Inferior parietal cortex (tissue), 1 donor: ENCODE measurements around the gene S100A4.
A peak's percentile ranks its signal among the peaks of the same experiment; 100 is the strongest.
"Not testable (repeated sequence)": the region's sequence is repeated elsewhere in the genome, so short reads cannot be mapped to it uniquely, and the experiment has no call there.

Source experiments
- DNase-seq: peaks from one replicate; pipeline ENCODE4 v3.0.0-alpha.2; 2016; ENCODE audit errors: extremely low spot score

Gene S100A4

DNA sequence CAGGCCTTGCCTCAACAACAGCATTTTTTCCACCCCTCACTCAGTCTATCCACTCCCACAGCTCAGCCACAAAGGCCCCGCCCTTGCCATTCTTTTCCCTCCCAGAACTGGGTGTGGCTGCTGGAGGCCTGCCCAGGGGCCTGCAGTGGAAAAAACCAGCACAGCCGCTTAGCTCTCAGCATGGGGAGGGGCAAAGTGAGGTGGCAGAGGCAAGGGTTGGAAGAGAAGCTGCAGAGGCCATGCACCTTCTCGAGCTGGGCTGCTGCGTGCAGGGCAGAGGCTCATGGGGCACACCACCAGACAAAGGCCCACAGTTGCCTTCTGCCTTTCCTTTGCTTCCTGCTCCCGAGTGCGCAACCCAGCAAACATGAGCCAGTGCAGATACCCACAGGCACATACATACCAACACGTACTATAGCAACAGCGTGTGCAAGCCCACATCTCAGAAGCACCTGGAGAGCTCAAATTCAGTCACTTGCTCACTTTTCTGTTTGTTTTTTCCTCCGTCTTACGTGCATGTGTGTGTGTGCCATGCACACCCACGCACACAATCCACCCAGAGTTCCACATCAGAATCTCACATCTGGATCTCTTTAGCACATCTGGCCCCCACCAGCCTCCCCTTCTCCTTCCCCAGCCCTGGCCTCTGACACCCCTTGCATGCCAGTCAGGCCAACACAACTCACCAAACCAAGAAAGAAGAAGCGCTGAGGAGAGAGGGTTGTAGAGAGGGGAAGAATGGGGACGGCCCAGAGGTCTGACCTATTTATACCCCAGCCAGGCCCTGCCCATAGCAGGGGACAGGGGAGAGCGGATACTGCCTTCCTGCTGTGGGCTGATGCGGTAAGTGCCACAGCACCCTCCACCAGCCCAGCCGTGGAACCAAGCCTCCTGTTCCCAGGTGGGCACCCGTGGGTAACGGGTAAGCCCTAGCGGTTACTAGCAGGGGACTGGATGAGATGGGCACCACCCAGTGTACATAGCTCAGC lies at the start of gene S100A4:
TSS of gene S100A4 (minus strand) at position 740 of the 989 bp plus-strand sequence. CDS start 1,012 bp downstream, outside the sequence.
- DNase-seq, result peak; percentile 63

DNA sequence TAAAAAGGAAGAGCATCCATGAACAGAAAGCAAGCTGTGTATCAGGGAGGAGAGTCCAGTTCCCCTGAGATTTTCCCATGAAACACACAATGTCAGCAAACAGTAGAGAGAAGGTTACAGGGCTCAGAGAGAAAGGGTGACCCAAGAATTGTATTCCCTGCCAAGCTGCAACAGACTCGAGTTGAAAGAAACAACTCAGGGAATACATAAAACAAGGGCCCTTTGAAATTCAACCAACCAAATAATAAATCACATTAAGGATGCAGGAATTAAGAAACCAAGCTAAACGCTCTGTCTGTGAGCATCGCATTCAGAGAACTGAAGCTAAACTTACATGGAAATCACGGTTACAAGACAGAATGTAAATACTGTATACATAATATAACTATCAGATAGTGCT lies 47.1 kb upstream of the S100A4 start:
- no peak for DNase-seq

DNA sequence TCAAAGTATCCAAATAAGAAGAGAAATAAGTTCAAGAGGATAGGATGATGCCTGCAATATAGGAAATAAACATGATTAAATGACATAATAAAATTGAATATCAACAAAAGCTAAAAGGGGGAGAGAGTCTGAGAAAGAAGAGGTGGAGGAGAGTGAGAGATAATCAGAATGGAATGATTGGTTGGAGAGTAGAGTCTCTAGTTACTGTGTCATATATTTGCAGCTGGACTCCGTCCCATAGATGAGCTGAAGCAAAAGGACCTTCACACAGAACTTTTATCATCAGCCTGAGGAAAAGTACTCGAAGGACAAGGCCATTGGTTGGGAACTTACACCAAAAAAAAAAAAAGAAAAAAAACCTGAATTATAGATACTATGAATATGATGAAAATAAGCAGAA lies 42.9 kb upstream of the S100A4 start:
- no peak for DNase-seq

DNA sequence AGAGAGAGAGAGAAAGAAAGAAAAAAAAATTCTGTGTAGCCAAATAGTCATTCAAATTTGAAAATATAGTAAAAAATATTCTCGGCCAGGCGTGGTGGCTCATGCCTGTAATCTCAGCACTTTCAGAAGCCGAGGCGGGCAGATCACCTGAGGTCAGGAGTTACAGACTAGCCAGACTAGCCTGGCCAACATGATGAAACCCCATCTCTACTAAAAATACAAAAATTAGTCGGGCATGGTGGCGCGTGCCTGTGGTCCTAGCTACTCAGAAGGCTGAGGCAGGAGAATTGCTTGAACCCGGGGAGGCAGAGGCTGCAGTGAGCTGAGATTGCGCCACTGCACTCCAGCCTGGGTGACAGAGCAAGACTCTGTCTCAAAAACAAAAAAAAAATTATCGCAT lies 42.4 kb upstream of the S100A4 start:
- not testable (repeated sequence) for DNase-seq

DNA sequence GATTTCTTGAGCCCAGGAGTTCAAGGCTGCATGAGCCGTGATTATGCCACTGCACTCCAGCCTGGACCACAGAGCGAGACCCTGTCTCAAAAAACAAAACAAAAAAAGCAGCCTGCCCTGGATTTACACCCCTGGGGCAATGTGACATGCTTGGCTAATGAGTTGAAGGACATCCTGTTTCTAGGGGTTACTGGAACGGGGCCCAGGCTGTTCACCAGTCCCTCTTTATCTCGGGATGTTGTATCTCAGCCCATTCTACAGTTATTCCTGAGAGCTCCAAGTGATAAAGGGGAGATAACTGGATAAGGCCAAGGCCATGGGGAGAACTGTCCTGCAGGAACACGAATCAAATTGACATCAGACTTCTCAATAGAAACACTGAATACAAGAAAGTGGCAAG lies 41.7 kb upstream of the S100A4 start:
- no peak for DNase-seq

DNA sequence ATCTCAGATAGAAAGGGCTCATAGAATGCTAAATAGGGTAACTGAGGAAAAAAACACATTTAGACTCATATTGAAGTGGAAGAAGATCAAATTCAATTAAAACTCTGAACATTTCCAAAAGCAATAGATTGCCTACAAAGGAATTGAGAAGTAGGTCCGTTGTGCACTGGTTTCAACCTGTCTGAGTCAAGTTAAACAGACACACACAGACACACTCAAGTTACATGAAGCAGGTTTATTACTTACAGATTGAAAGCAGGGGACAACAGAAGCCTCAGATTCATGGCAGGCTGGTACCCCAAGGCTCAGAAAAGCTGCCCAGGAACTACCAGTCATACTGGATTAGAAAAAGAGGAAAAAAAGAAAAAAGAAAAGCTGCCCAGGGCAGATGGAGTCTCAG lies 40.7 kb upstream of the S100A4 start:
- DNase-seq, result no peak

DNA sequence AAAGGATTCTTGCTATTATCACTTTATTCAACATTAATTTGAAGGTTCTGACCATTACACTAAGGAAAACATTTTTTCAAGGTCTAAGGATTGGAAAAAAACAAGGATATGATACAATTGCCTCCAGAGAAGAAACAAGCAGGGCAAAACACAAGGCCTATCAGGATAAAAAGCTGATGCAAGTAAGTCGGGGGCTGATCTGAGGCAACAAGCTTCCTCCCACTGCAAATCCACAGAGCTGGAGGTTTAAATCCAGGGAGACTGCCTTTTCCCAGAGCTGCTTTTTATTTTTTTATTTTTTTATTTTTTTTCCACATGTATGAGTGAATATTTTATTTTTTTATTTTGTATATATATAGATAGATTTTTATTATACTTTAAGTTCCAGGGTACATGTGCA lies 39.4 kb upstream of the S100A4 start:
- no peak for DNase-seq

DNA sequence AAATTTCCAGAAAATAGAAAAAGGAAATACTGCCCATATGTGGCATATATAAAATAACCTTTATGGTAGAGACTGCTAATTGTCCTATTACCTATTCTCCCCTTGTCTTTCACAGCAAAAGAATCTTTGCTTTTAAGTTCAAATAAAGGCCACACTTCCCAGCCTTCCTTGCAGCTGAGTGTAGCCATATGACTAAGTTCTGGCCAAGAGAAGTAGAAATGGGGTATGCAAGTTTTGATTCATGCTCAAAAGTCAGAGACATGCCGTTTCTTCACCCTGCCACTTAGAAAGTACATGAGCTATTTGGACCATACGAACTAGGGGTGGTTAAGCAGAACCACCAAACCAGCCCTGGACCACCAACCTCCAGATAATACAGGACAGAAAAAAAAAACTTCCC lies 38.4 kb upstream of the S100A4 start:
- no peak for DNase-seq

DNA sequence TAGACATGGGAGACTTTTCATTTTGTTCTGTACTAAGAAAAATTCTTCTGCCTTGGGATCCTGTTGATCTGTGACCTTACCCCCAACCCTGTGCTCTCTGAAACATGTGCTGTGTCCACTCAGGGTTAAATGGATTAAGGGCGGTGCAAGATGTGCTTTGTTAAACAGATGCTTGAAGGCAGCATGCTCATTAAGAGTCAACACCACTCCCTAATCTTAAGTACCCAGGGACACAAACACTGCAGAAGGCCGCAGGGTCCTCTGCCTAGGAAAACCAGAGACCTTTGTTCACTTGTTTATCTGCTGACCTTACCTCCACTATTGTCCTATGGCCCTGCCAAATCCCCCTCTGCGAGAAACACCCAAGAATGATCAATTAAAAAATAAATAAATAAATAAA lies 37.9 kb upstream of the S100A4 start:
- not testable (repeated sequence) for DNase-seq

DNA sequence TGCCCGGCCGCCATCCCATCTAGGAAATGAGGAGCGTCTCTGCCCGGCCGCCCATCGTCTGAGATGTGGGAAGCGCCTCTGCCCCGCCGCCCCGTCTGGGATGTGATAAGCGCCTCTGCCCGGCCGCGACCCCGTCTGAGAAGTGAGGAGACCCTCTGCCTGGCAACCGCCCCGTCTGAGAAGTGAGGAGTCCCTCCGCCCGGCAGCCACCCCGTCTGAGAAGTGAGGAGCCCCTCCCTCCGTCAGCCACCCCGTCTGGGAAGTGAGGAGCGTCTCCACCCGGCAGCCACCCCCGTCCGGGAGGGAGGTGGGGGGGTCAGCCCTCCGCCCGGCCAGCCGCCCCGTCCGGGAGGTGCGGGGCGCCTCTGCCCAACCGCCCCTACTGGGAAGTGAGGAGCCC lies 37.2 kb upstream of the S100A4 start:
- not testable (repeated sequence) for DNase-seq

DNA sequence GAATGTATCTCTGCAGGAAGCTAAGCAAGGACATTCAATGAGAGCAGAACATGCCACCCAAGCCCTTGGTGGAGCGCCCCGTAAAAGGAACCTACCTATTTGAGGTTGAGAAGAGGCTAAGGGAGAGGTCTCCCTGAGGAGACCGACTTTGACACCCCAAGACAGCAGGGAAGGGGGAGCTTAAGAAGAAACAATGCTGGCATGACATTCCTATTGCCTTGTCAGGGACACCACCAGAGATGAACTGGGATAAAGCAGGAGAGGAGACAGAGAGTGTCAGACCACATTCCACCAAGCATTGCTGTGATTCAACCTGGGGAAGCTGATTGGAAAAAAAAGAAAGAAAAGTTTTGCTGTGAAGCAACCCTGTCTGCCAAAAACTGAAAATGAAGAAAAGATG lies 33.3 kb upstream of the S100A4 start:
- no peak for DNase-seq

DNA sequence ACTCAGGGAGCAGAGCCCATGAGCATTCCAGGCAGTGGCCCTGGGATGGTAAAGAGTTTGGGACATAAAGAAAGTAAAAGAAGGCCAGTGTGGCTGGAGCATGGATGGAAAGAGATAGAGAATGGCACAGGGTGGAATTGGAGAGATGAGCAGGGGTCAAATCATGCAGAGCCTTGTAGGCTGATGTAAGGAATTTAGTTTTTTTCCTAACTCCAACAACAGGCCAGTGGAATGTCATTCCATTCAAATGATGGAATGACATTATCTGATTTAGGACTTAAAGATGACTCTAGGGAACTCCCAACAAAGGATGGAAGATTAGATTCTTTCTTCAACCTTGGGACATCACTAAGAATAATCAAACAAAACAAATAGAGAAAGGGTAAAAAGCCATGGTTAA lies 32.9 kb upstream of the S100A4 start:
- no peak for DNase-seq

DNA sequence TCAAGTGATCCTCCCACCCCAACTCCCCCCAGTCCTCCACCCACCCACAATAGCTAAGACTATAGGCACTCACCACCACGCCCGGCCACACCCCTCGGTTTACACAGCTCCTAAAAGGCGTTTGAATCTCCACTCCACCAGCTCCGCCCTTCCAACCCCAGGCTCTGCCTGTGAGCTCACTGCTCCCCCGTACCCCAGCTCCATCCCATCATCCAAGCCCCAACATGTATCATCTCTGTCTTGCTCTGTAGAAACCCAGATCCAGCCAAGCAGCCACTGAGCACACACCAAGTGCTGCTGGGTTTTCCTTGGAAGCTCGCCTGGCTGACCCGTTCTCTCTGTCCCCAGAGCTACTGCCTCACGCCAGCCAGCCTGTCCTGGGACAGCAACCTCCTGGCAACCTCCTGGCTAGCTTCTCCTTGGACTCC lies 32.0 kb upstream of the S100A4 start:
- no peak for DNase-seq

DNA sequence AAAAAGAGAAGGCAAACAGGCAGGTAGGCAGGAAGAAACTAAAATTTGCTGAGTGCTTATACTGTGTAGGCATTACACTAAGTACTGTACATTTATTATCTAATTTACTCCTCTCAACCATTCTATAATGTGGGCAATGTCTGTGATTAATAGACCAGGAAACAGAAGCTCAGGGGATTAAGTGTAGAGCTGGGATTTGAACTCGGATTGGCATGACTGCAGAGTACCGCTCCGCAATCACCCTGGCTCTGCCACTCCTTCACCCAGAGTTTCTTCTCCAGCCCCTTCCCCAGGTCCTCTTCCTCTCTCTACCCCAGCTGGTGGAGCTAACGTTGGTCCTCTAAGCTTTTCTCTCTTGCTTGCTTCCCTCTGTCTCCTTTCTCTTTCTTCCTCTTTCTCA lies 31.5 kb upstream of the S100A4 start:
- no peak for DNase-seq

DNA sequence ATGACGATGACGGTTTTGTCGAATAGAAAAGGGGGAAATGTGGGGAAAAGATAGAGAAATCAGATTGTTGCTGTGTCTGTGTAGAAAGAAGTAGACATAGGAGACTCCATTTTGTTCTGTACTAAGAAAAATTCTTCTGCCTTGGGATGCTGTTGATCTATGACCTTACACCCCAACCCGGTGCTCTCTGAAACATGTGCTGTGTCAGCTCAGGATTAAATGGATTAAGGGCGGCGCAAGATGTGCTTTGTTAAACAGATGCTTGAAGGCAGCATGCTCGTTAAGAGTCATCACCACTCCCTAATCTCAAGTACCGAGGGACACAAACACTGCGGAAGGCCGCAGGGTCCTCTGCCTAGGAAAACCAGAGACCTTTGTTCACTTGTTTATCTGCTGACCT lies 29.9 kb upstream of the S100A4 start:
- not testable (repeated sequence) for DNase-seq

DNA sequence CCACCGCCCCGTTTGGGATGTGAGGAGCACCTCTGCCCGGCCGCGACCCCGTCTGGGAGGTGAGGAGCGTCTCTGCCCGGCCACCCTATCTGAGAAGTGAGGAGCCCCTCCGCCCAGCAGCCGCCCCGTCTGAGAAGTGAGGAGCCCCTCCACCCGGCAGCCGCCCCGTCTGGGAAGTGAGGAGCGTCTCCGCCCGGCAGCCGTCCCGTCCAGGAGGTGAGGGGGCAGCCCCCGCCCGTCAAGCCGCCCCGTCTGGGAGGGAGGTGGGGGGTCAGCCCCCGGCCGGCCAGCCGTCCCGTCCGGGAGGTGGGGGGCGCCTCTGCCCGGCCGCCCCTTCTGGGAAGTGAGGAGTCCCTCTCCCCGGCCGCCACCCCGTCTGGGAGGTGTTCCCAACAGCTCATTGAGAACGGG lies 29.5 kb upstream of the S100A4 start:
- not testable (repeated sequence) for DNase-seq

DNA sequence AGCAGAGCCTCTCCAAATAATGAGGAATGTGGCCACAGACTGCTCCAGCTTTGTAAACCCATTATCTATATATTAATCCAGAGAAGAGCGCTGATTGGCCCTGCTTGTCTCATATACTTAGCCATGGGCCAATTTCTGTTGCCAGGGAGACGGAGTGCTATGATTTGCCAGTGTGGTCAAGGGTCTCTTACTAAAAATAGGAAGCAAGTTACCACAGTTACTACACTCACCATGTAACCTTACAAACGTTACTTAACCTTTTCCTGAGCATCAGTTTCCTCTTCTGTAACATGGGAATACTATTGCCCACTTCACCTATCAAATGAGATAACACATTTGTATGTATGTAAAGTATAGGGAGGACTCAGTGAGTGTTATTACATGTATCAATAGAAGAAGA lies 27.7 kb upstream of the S100A4 start:
- DNase-seq, result no peak

DNA sequence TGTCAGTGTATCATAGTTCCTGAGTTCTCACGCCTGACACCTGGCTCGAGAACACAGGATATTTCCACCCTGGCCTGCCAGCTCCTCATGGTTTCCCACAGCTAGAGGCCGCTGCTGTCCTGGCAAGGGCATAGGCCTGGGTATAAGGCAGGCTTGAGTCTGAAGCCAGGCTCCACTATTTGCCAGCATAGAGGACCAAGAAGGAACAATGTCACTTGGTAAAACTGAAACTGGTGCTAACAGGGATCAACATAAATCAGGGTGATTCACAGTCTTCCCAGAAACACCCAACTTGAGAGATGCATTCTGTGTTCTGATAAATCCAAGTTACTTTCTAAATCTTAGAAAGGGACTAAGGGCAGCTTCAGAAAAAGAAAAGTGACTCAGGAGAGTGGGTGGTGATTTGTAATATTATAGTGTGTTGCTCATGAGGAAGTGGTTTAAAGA lies 27.0 kb upstream of the S100A4 start:
- peak; percentile 79 for DNase-seq

DNA sequence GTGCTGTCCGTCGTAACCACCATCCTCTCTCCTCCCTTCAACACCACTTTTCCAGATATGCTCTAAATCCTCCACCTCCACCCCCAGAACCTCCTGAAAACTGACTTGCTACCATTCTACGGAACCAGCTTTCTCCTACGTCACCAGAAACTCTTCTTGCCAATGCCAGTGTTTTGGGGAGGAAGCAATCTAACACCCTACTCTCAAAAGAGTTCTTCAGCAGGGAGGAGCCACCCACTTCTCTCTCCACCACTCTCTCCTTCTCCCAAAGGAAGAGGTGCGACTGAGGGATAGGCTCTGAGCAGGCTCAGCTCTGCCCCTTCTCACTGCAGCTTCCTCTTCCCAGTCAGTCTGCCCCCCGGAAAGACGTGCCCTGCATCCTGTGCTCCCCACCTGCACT lies 26.1 kb upstream of the S100A4 start:
- peak; percentile 15 for DNase-seq

DNA sequence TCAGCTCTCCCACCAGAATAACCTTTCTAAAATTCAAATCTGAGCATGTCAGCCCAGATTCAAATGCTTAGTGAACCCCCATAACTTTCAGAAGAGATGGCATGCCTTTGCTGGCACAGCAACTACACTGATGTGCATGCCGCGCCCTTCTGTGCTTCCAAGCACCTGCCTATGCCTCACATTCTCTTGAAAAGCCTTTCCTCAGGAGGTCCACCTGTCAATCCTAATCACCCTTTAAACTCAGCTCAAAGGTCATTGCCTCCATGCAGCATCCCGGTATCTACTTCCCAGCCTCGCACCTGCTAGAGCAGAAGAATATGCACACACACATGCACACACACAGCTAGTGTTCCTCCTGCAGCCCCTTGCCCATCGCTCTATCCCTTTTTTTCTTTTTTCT lies 25.3 kb upstream of the S100A4 start:
- no peak for DNase-seq

DNA sequence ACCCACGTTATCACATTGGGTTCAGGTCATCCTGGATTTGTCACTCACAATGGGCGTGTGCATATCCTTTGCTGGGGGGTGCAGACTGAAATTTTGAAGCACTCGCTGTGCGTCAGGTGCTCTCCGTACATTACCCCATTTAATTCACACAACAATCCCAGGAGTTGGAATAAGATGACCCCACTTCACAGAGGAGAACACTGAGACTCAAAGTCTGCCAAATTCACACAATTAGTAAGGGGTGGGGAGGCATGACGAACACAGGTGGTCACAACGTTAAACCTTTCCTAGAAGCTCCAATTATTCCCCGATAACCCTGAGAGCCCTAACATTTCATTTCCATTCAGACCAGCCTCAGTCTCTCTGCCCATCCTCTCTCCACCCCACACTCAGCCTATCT lies 23.9 kb upstream of the S100A4 start:
- no peak for DNase-seq

DNA sequence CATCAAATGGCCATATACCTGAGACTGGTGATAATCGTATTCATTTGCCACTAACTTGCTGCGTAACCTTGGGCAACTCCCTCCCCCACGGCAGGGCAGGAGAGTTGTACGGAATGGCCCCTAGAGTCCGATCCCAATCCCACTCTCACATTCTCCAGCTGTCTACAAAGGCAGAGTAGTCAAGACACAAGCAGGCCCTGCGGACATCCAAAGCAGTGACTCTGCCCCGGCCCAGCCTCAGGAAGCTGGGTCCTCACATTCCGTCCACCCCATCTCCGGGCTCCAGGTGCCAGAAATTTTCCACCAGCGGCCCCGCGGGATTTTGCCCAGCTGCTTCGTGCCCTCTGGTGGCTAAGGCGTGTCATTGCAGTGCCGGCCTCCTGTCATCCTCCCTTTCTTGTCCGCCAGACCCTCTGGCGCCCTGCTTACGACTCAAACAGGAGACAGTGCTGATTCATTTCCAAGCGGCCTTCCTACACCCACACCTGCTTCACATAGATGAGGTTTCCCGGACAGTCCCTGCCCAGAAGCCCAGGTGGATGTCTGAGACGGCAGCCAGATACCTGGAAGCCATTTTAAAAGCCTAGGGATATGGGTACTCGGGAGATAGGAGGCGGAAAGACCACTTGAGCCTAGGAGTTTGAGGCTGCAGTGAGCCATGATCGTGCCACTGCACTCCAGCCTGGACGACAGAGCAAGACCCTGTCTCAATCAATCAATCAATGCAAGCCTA lies 22.9 kb upstream of the S100A4 start:
- DNase-seq, result peak; percentile 88
